Measurements from ENCODE around the gene ZPBP. TPM values are rescaled to one million over a fixed set of nuclear protein-coding genes. Genes with fewer than 3 reads are reported as not detected.

Gene ZPBP
- polyA plus RNA-seq, 4 donors, result 0.12 TPM; not detected in 3

- no peaks in the 10 kb centered on the region for H3K36me3 ChIP-seq (ENCODE audit: control insufficient read depth in 3 of 3, insufficient read depth in 2 of 3, low read depth in 1 of 3, low read length in 3 of 3)
- DNase-seq (no peak), FAIRE-seq (no peak)
- H3K4me1 ChIP-seq (ENCODE audit: control insufficient read depth in 3 of 3, insufficient read depth in 2 of 3, low read depth in 1 of 3, low read length in 2 of 3), result no peaks in the 10 kb centered on the region
- no peak overlapping the region for H3K4me3 ChIP-seq (ENCODE audit: low read depth in 1 of 3, low read length in 3 of 3)
- H3K27me3 ChIP-seq (ENCODE audit: control insufficient read depth in 3 of 3, insufficient read depth in 3 of 3, low read length in 3 of 3), result no peaks in the 10 kb centered on the region
- 76 to 79% (median 76%) methylated on average over 6 of the region's 6 CpGs for WGBS, 3 donors
- no peak overlapping the region for H3K27ac ChIP-seq (ENCODE audit: low read depth in 1 of 3, low read length in 2 of 3)
- H3K9me3 ChIP-seq (ENCODE audit: control insufficient read depth in 2 of 2, insufficient read depth in 1 of 2, low read depth in 1 of 2, low read length in 1 of 2), result no peaks in the 10 kb centered on the region
These were observed 97.4 kb downstream of the ZPBP start for GRCh38 chr7:49995681-49996080.

- H3K27me3 ChIP-seq (ENCODE audit: control insufficient read depth in 3 of 3, insufficient read depth in 3 of 3, low read length in 3 of 3), result no peaks in the 10 kb centered on the region
- DNase-seq (no peak), FAIRE-seq (no peak)
- H3K27ac ChIP-seq (ENCODE audit: low read depth in 1 of 3, low read length in 2 of 3), result no peak overlapping the region
- H3K4me3 ChIP-seq (ENCODE audit: low read depth in 1 of 3, low read length in 3 of 3), result no peak overlapping the region
- H3K9me3 ChIP-seq (ENCODE audit: control insufficient read depth in 2 of 2, insufficient read depth in 1 of 2, low read depth in 1 of 2, low read length in 1 of 2), result peaks cover 0 to 8% of the 10 kb centered on the region in 2 donors
- H3K4me1 ChIP-seq (ENCODE audit: control insufficient read depth in 3 of 3, insufficient read depth in 2 of 3, low read depth in 1 of 3, low read length in 2 of 3), result no peaks in the 10 kb centered on the region
- H3K36me3 ChIP-seq (ENCODE audit: control insufficient read depth in 3 of 3, insufficient read depth in 2 of 3, low read depth in 1 of 3, low read length in 3 of 3), result no peaks in the 10 kb centered on the region
- 77 to 85% (median 82%) methylated on average over 5 of the region's 5 CpGs for WGBS, 3 donors
These were observed 106.9 kb downstream of the ZPBP start for GRCh38 chr7:49986191-49986590.

GRCh38 chr7:49980465-49980864 is 112.6 kb downstream of the ZPBP start:
- no peak for DNase-seq
- no peak for FAIRE-seq
- Histone ChIP-seq H3K27me3 (ENCODE audit: control insufficient read depth in 3 of 3, insufficient read depth in 3 of 3, low read length in 3 of 3) (no peaks in the 10 kb centered on the region), H3K36me3 (ENCODE audit: control insufficient read depth in 3 of 3, insufficient read depth in 2 of 3, low read depth in 1 of 3, low read length in 3 of 3) (no peaks in the 10 kb centered on the region), H3K9me3 (ENCODE audit: control insufficient read depth in 2 of 2, insufficient read depth in 1 of 2, low read depth in 1 of 2, low read length in 1 of 2) (no peaks in the 10 kb centered on the region), H3K4me1 (ENCODE audit: control insufficient read depth in 3 of 3, insufficient read depth in 2 of 3, low read depth in 1 of 3, low read length in 2 of 3) (no peaks in the 10 kb centered on the region), H3K27ac (ENCODE audit: low read depth in 1 of 3, low read length in 2 of 3) (no peak overlapping the region), H3K4me3 (ENCODE audit: low read depth in 1 of 3, low read length in 3 of 3) (no peak overlapping the region)
- WGBS, 3 donors, result 84 to 85% (median 84%) methylated on average over 9 of the region's 9 CpGs

GRCh38 chr7:49976238-49976637 is 116.8 kb downstream of the ZPBP start:
- H3K27me3 ChIP-seq (ENCODE audit: control insufficient read depth in 3 of 3, insufficient read depth in 3 of 3, low read length in 3 of 3), result no peaks in the 10 kb centered on the region
- DNase-seq (no peak), FAIRE-seq (no peak)
- no peaks in the 10 kb centered on the region for H3K9me3 ChIP-seq (ENCODE audit: control insufficient read depth in 2 of 2, insufficient read depth in 1 of 2, low read depth in 1 of 2, low read length in 1 of 2)
- H3K4me1 ChIP-seq (ENCODE audit: control insufficient read depth in 3 of 3, insufficient read depth in 2 of 3, low read depth in 1 of 3, low read length in 2 of 3), result no peaks in the 10 kb centered on the region
- 68 to 75% (median 68%) methylated on average over 1 of the region's 1 CpG for WGBS, 3 donors
- H3K36me3 ChIP-seq (ENCODE audit: control insufficient read depth in 3 of 3, insufficient read depth in 2 of 3, low read depth in 1 of 3, low read length in 3 of 3), result no peaks in the 10 kb centered on the region
- no peak overlapping the region for H3K27ac ChIP-seq (ENCODE audit: low read depth in 1 of 3, low read length in 2 of 3)
- H3K4me3 ChIP-seq (ENCODE audit: low read depth in 1 of 3, low read length in 3 of 3), result no peak overlapping the region

GRCh38 chr7:49974035-49974434 is 119.0 kb downstream of the ZPBP start:
- Histone ChIP-seq H3K27ac (ENCODE audit: low read depth in 1 of 3, low read length in 2 of 3) (no peak overlapping the region), H3K27me3 (ENCODE audit: control insufficient read depth in 3 of 3, insufficient read depth in 3 of 3, low read length in 3 of 3) (no peaks in the 10 kb centered on the region), H3K36me3 (ENCODE audit: control insufficient read depth in 3 of 3, insufficient read depth in 2 of 3, low read depth in 1 of 3, low read length in 3 of 3) (no peaks in the 10 kb centered on the region), H3K9me3 (ENCODE audit: control insufficient read depth in 2 of 2, insufficient read depth in 1 of 2, low read depth in 1 of 2, low read length in 1 of 2) (no peaks in the 10 kb centered on the region), H3K4me3 (ENCODE audit: low read depth in 1 of 3, low read length in 3 of 3) (no peak overlapping the region), H3K4me1 (ENCODE audit: control insufficient read depth in 3 of 3, insufficient read depth in 2 of 3, low read depth in 1 of 3, low read length in 2 of 3) (no peaks in the 10 kb centered on the region)
- DNase-seq (no peak), FAIRE-seq (no peak)
- 86 to 92% (median 87%) methylated on average over 1 of the region's 1 CpG for WGBS, 3 donors

- no peaks in the 10 kb centered on the region for H3K9me3 ChIP-seq (ENCODE audit: control insufficient read depth in 2 of 2, insufficient read depth in 1 of 2, low read depth in 1 of 2, low read length in 1 of 2)
- no peaks in the 10 kb centered on the region for H3K36me3 ChIP-seq (ENCODE audit: control insufficient read depth in 3 of 3, insufficient read depth in 2 of 3, low read depth in 1 of 3, low read length in 3 of 3)
- no peak for DNase-seq
- no peaks in the 10 kb centered on the region for H3K27me3 ChIP-seq (ENCODE audit: control insufficient read depth in 3 of 3, insufficient read depth in 3 of 3, low read length in 3 of 3)
- H3K4me1 ChIP-seq (ENCODE audit: control insufficient read depth in 3 of 3, insufficient read depth in 2 of 3, low read depth in 1 of 3, low read length in 2 of 3), result no peaks in the 10 kb centered on the region
- H3K4me3 ChIP-seq (ENCODE audit: low read depth in 1 of 3, low read length in 3 of 3), result no peak overlapping the region
- FAIRE-seq, result no peak
- no peak overlapping the region for H3K27ac ChIP-seq (ENCODE audit: low read depth in 1 of 3, low read length in 2 of 3)
- 71 to 82% (median 74%) methylated on average over 2 of the region's 2 CpGs for WGBS, 3 donors
These were observed 155.4 kb downstream of the ZPBP start for GRCh38 chr7:49937608-49938007.

- H3K4me3 ChIP-seq (ENCODE audit: low read depth in 1 of 3, low read length in 3 of 3), result no peak overlapping the region
- H3K9me3 ChIP-seq (ENCODE audit: control insufficient read depth in 2 of 2, insufficient read depth in 1 of 2, low read depth in 1 of 2, low read length in 1 of 2), result peaks cover 2 to 17% of the 10 kb centered on the region in 2 donors
- no peaks in the 10 kb centered on the region for H3K27me3 ChIP-seq (ENCODE audit: control insufficient read depth in 3 of 3, insufficient read depth in 3 of 3, low read length in 3 of 3)
- no peak for DNase-seq
- FAIRE-seq, result no peak
- 73 to 88% (median 79%) methylated on average over 2 of the region's 2 CpGs for WGBS, 3 donors
- H3K36me3 ChIP-seq (ENCODE audit: control insufficient read depth in 3 of 3, insufficient read depth in 2 of 3, low read depth in 1 of 3, low read length in 3 of 3), result no peaks in the 10 kb centered on the region
- no peaks in the 10 kb centered on the region for H3K4me1 ChIP-seq (ENCODE audit: control insufficient read depth in 3 of 3, insufficient read depth in 2 of 3, low read depth in 1 of 3, low read length in 2 of 3)
- no peak overlapping the region for H3K27ac ChIP-seq (ENCODE audit: low read depth in 1 of 3, low read length in 2 of 3)
These were observed 161.4 kb downstream of the ZPBP start for GRCh38 chr7:49931627-49932026.

GRCh38 chr7:49928787-49929186 is 164.3 kb downstream of the ZPBP start:
- no peak overlapping the region for H3K27ac ChIP-seq (ENCODE audit: low read depth in 1 of 3, low read length in 2 of 3)
- FAIRE-seq, result no peak
- H3K9me3 ChIP-seq (ENCODE audit: control insufficient read depth in 2 of 2, insufficient read depth in 1 of 2, low read depth in 1 of 2, low read length in 1 of 2), result peaks cover 2 to 17% of the 10 kb centered on the region in 2 donors
- 88 to 92% (median 91%) methylated on average over 2 of the region's 2 CpGs for WGBS, 3 donors
- no peak for DNase-seq
- no peaks in the 10 kb centered on the region for H3K36me3 ChIP-seq (ENCODE audit: control insufficient read depth in 3 of 3, insufficient read depth in 2 of 3, low read depth in 1 of 3, low read length in 3 of 3)
- H3K4me1 ChIP-seq (ENCODE audit: control insufficient read depth in 3 of 3, insufficient read depth in 2 of 3, low read depth in 1 of 3, low read length in 2 of 3), result no peaks in the 10 kb centered on the region
- H3K27me3 ChIP-seq (ENCODE audit: control insufficient read depth in 3 of 3, insufficient read depth in 3 of 3, low read length in 3 of 3), result no peaks in the 10 kb centered on the region
- no peak overlapping the region for H3K4me3 ChIP-seq (ENCODE audit: low read depth in 1 of 3, low read length in 3 of 3)

GRCh38 chr7:49927631-49928030 is 165.4 kb downstream of the ZPBP start:
- H3K4me3 ChIP-seq (ENCODE audit: low read depth in 1 of 3, low read length in 3 of 3), result no peak overlapping the region
- no peaks in the 10 kb centered on the region for H3K36me3 ChIP-seq (ENCODE audit: control insufficient read depth in 3 of 3, insufficient read depth in 2 of 3, low read depth in 1 of 3, low read length in 3 of 3)
- WGBS, 3 donors, result 75 to 82% (median 79%) methylated on average over 5 of the region's 5 CpGs
- H3K27me3 ChIP-seq (ENCODE audit: control insufficient read depth in 3 of 3, insufficient read depth in 3 of 3, low read length in 3 of 3), result no peaks in the 10 kb centered on the region
- FAIRE-seq (no peak), DNase-seq (no peak)
- H3K27ac ChIP-seq (ENCODE audit: low read depth in 1 of 3, low read length in 2 of 3), result no peak overlapping the region
- peaks cover 2 to 17% of the 10 kb centered on the region in 2 donors for H3K9me3 ChIP-seq (ENCODE audit: control insufficient read depth in 2 of 2, insufficient read depth in 1 of 2, low read depth in 1 of 2, low read length in 1 of 2)
- H3K4me1 ChIP-seq (ENCODE audit: control insufficient read depth in 3 of 3, insufficient read depth in 2 of 3, low read depth in 1 of 3, low read length in 2 of 3), result no peaks in the 10 kb centered on the region

Measured in small intestine (tissue), 7 donors.